ENCODE measurements around the gene ACP2. TPM values are rescaled to one million over a fixed set of nuclear protein-coding genes. Genes with fewer than 3 reads are reported as not detected.
"Not testable (repeated sequence)": the region's sequence is repeated elsewhere in the genome, so short reads cannot be mapped to it uniquely, and the experiment has no call there.

Gene ACP2
- total and polyA plus RNA-seq, 9 of the 15 experiments (the other 6 are each of a cell fraction or from before 2014, with no cell fraction given), result 1.9 to 20.0 (median 11.6) TPM

- intact Hi-C loops (cut with micrococcal nuclease), result not testable (repeated sequence)
Measured at GRCh38 chr11:47208008-47208552, 40.5 kb downstream of the ACP2 start.

More at GRCh38 chr11:47208008-47208552, 40.5 kb downstream of the ACP2 start:
- H3K4me2 ChIP-seq (ENCODE audit: insufficient read depth, low read length); H3K4me3 ChIP-seq; H3K9me1 ChIP-seq (ENCODE audit: control insufficient read depth, insufficient read depth, low read length); FAIRE-seq; DNase-seq (ENCODE audit: extremely low read depth in 1 of 4, low spot score in 3 of 4); H3K9me3 ChIP-seq (replicated peaks; ENCODE audit: control insufficient read depth, insufficient read depth, low read depth, low read length); H3K79me2 ChIP-seq (ENCODE audit: control insufficient read depth, insufficient read depth, low read length); H2AFZ ChIP-seq (ENCODE audit: low read depth, low read length); H3K36me3 ChIP-seq (ENCODE audit: control insufficient read depth, insufficient read depth, low read length); CTCF ChIA-PET (ENCODE audit: low intra/inter-chr PET ratio); H4K20me1 ChIP-seq (replicated peaks; ENCODE audit: control insufficient read depth, insufficient read depth, low read length); H3K9ac ChIP-seq (ENCODE audit: insufficient read depth in 1 of 2, low read depth in 2 of 2, low read length in 2 of 2); H3K4me1 ChIP-seq (replicated peaks in 1 of 2; ENCODE audit: control insufficient read depth in 2 of 2, insufficient read depth in 2 of 2, low read length in 2 of 2); in situ Hi-C loops (cut with MboI); ATAC-seq; H3K27ac ChIP-seq (ENCODE audit: extremely low read depth, low read depth, low read length); BruUV-seq (replicated peaks); H3K27me3 ChIP-seq (ENCODE audit: control insufficient read depth in 2 of 2, insufficient read depth in 2 of 2, low read length in 2 of 2): not testable (repeated sequence)
- WGBS (ENCODE audit: insufficient coverage, low coverage, missing lambda C conversion rate), result 54% methylated on average over 10 of the region's 13 CpGs
- TF ChIP-seq CEBPB (tag; IDR thresholded peaks at IDR 0.05), result peak; percentile 19; the same call in 1 of the 2 replicates
- 0 out of 2 replicates have a peak, but pooled peaks have one; percentile 28 for TF ChIP-seq ZBTB33 (CRISPR knock-in tag; IDR thresholded peaks at IDR 0.05)
- peak; percentile 31; the same call in 1 of the 2 replicates for TF ChIP-seq ZNF121 (CRISPR knock-in tag; conservative IDR thresholded peaks at IDR 0.05)
- POLR2A ChIA-PET, result interaction anchor here (0.7 to 0.8 kb wide), 2 partner anchors 101 to 971 kb away, joined by 3 read pairs; no protein-coding TSS in a partner anchor

All from K562 (cell line).